ENCODE results near the gene SLC10A2.

Gene SLC10A2

GRCh38 chr13:103046676-103047075 lies 19.5 kb downstream of the SLC10A2 start:
- no peak for DNase-seq (ENCODE audit: low read depth)

GRCh38 chr13:103044056-103044455 lies 22.2 kb downstream of the SLC10A2 start:
- DNase-seq (ENCODE audit: low read depth): no peak

- no peak for DNase-seq (ENCODE audit: low read depth)
Measured at GRCh38 chr13:103040006-103040405, 26.2 kb downstream of the SLC10A2 start.

- no peak for DNase-seq (ENCODE audit: low read depth)
Measured at GRCh38 chr13:103039183-103039582, 27.0 kb downstream of the SLC10A2 start.

GRCh38 chr13:103036268-103036667 lies 29.9 kb downstream of the SLC10A2 start:
- DNase-seq (ENCODE audit: low read depth): no peak

GRCh38 chr13:103033999-103034398 lies 32.2 kb downstream of the SLC10A2 start:
- DNase-seq (ENCODE audit: low read depth): no peak

GRCh38 chr13:103031332-103031873 lies 34.8 kb downstream of the SLC10A2 start:
- DNase-seq (ENCODE audit: low read depth): no peak

- no peak for DNase-seq (ENCODE audit: low read depth)
Measured at GRCh38 chr13:103030776-103031175, 35.4 kb downstream of the SLC10A2 start.

GRCh38 chr13:103029798-103030197 lies 36.4 kb downstream of the SLC10A2 start:
- DNase-seq (ENCODE audit: low read depth): no peak

GRCh38 chr13:103022336-103022735 lies 43.9 kb downstream of the SLC10A2 start:
- DNase-seq (ENCODE audit: low read depth): no peak

- no peak for DNase-seq (ENCODE audit: low read depth)
Measured at GRCh38 chr13:103018556-103018955, 47.7 kb downstream of the SLC10A2 start.

GRCh38 chr13:103012646-103013045 lies 53.6 kb downstream of the SLC10A2 start:
- no peak for DNase-seq (ENCODE audit: low read depth)

- DNase-seq (ENCODE audit: low read depth): no peak
Measured at GRCh38 chr13:103009051-103009840, 57.0 kb downstream of the SLC10A2 start.

GRCh38 chr13:103007427-103007762 lies 58.8 kb downstream of the SLC10A2 start:
- DNase-seq (ENCODE audit: low read depth): no peak

- no peak for DNase-seq (ENCODE audit: low read depth)
Measured at GRCh38 chr13:103006641-103007426, 59.4 kb downstream of the SLC10A2 start.

- DNase-seq (ENCODE audit: low read depth): no peak
Measured at GRCh38 chr13:103004661-103005345, 61.4 kb downstream of the SLC10A2 start.

- DNase-seq (ENCODE audit: low read depth): no peak
Measured at GRCh38 chr13:103003631-103004030, 62.6 kb downstream of the SLC10A2 start.

GRCh38 chr13:103002279-103002678 lies 63.9 kb downstream of the SLC10A2 start:
- no peak for DNase-seq (ENCODE audit: low read depth)

GRCh38 chr13:103000157-103000556 lies 66.1 kb downstream of the SLC10A2 start:
- DNase-seq (ENCODE audit: low read depth): no peak

GRCh38 chr13:102999499-102999898 lies 66.7 kb downstream of the SLC10A2 start:
- DNase-seq (ENCODE audit: low read depth): no peak
